Measurements from ENCODE around the gene ZKSCAN7.

DNA sequence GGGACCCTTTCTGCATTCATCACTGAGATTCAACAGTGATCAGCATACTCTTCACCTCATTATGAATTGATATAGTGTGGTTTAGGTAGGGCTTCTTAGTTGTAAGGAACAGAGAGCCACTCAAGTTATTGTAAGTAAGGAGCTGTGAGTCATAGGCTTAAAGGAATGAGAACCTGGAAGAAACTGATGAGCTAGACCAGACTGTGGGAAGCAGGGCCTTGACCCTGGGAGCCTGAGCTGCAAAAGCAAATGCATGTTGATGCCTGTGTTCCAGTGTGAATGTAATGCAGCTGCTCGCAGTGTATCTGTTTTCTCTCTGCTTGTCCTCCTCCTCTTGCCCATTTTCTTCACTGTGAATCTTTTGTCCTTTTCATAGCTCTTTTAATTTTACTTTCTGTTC, 13.6 kb downstream of the ZKSCAN7 start:
- no peak for TF ChIP-seq POLR2A (IDR thresholded peaks at IDR 0.05)
- TF ChIP-seq, protein P1, sequence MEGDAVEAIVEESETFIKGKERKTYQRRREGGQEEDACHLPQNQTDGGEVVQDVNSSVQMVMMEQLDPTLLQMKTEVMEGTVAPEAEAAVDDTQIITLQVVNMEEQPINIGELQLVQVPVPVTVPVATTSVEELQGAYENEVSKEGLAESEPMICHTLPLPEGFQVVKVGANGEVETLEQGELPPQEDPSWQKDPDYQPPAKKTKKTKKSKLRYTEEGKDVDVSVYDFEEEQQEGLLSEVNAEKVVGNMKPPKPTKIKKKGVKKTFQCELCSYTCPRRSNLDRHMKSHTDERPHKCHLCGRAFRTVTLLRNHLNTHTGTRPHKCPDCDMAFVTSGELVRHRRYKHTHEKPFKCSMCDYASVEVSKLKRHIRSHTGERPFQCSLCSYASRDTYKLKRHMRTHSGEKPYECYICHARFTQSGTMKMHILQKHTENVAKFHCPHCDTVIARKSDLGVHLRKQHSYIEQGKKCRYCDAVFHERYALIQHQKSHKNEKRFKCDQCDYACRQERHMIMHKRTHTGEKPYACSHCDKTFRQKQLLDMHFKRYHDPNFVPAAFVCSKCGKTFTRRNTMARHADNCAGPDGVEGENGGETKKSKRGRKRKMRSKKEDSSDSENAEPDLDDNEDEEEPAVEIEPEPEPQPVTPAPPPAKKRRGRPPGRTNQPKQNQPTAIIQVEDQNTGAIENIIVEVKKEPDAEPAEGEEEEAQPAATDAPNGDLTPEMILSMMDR (IDR thresholded peaks at IDR 0.05 in 4 of 5, conservative IDR thresholded peaks at IDR 0.05 in 1 of 5) = no peak

All from gastrocnemius medialis (tissue), 4 donors.